ENCODE measurements around the gene PLPP2. TPM values are rescaled to one million over a fixed set of nuclear protein-coding genes. Genes with fewer than 3 reads are reported as not detected.

Gene PLPP2
- total and polyA plus RNA-seq, 2 of the 13 experiments (the other 11 are each of a cell fraction or from before 2014, with no cell fraction given), result not detected

- CTCF ChIA-PET (ENCODE audit: low intra/inter-chr PET ratio, low total read pairs), result no interaction called here
- no peak for ATAC-seq
These were observed 1.7 kb upstream of the PLPP2 start for GRCh38 chr19:292951-293350.

More at GRCh38 chr19:292951-293350, 1.7 kb upstream of the PLPP2 start:
- in situ Hi-C loops (cut with HindIII; ENCODE audit: extremely low pct_ligation_motif_present, low pct_unique_long_range_greater_than_20kb), result no loop called here
- BruUV-seq (replicated peaks), result no TSS peak
- peaks cover 4 to 32% of the 10 kb centered on the region in 2 experiments for H3K27me3 ChIP-seq (ENCODE audit: control insufficient read depth in 1 of 2, insufficient read depth in 2 of 2, low read length in 2 of 2)
- no peak for TF ChIP-seq RFX3 (CRISPR knock-in tag; IDR thresholded peaks at IDR 0.05)
- TF ChIP-seq, protein P1, sequence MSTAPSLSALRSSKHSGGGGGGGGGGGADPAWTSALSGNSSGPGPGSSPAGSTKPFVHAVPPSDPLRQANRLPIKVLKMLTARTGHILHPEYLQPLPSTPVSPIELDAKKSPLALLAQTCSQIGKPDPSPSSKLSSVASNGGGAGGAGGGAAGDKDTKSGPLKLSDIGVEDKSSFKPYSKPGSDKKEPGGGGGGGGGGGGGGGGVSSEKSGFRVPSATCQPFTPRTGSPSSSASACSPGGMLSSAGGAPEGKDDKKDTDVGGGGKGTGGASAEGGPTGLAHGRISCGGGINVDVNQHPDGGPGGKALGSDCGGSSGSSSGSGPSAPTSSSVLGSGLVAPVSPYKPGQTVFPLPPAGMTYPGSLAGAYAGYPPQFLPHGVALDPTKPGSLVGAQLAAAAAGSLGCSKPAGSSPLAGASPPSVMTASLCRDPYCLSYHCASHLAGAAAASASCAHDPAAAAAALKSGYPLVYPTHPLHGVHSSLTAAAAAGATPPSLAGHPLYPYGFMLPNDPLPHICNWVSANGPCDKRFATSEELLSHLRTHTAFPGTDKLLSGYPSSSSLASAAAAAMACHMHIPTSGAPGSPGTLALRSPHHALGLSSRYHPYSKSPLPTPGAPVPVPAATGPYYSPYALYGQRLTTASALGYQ (CRISPR knock-in tag; IDR thresholded peaks at IDR 0.05), result no peak
- no peak for TF ChIP-seq ARNTL (CRISPR knock-in tag; IDR thresholded peaks at IDR 0.05)
- no peak for TF ChIP-seq KLF12 (CRISPR knock-in tag; IDR thresholded peaks at IDR 0.05; ENCODE audit: borderline replicate concordance)
- TF ChIP-seq CBFB (CRISPR knock-in tag; IDR thresholded peaks at IDR 0.05), result no peak
- no peak for TF ChIP-seq BRCA1 (CRISPR knock-in tag; IDR thresholded peaks at IDR 0.05)
- TF ChIP-seq, protein P2, sequence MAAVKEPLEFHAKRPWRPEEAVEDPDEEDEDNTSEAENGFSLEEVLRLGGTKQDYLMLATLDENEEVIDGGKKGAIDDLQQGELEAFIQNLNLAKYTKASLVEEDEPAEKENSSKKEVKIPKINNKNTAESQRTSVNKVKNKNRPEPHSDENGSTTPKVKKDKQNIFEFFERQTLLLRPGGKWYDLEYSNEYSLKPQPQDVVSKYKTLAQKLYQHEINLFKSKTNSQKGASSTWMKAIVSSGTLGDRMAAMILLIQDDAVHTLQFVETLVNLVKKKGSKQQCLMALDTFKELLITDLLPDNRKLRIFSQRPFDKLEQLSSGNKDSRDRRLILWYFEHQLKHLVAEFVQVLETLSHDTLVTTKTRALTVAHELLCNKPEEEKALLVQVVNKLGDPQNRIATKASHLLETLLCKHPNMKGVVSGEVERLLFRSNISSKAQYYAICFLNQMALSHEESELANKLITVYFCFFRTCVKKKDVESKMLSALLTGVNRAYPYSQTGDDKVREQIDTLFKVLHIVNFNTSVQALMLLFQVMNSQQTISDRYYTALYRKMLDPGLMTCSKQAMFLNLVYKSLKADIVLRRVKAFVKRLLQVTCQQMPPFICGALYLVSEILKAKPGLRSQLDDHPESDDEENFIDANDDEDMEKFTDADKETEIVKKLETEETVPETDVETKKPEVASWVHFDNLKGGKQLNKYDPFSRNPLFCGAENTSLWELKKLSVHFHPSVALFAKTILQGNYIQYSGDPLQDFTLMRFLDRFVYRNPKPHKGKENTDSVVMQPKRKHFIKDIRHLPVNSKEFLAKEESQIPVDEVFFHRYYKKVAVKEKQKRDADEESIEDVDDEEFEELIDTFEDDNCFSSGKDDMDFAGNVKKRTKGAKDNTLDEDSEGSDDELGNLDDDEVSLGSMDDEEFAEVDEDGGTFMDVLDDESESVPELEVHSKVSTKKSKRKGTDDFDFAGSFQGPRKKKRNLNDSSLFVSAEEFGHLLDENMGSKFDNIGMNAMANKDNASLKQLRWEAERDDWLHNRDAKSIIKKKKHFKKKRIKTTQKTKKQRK (IDR thresholded peaks at IDR 0.05; ENCODE audit: low read length), result no peak
- no peak for TF ChIP-seq TARDBP (CRISPR knock-in tag; IDR thresholded peaks at IDR 0.05)
- no peak for TF ChIP-seq GTF3A (CRISPR knock-in tag; conservative IDR thresholded peaks at IDR 0.05)
- TF ChIP-seq, protein P3, sequence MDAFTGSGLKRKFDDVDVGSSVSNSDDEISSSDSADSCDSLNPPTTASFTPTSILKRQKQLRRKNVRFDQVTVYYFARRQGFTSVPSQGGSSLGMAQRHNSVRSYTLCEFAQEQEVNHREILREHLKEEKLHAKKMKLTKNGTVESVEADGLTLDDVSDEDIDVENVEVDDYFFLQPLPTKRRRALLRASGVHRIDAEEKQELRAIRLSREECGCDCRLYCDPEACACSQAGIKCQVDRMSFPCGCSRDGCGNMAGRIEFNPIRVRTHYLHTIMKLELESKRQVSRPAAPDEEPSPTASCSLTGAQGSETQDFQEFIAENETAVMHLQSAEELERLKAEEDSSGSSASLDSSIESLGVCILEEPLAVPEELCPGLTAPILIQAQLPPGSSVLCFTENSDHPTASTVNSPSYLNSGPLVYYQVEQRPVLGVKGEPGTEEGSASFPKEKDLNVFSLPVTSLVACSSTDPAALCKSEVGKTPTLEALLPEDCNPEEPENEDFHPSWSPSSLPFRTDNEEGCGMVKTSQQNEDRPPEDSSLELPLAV (CRISPR knock-in tag; conservative IDR thresholded peaks at IDR 0.05; ENCODE audit: low read depth), result no peak
- no peak for TF ChIP-seq SIX1 (CRISPR knock-in tag; IDR thresholded peaks at IDR 0.05; ENCODE audit: borderline replicate concordance)
- no peak for TF ChIP-seq KDM2A (CRISPR knock-in tag; IDR thresholded peaks at IDR 0.05; ENCODE audit: borderline replicate concordance, low read depth)
- TF ChIP-seq ZNF660 (CRISPR knock-in tag; IDR thresholded peaks at IDR 0.05; ENCODE audit: borderline replicate concordance, low read depth), result no peak
- no peak overlapping the region for H3K9ac ChIP-seq (ENCODE audit: insufficient read depth, low read depth, low read length)
- POLR2A ChIA-PET, result no interaction called here
- no peaks in the 10 kb centered on the region for H3K36me3 ChIP-seq (replicated peaks in 1 of 2; ENCODE audit: control insufficient read depth in 1 of 2, insufficient read depth in 2 of 2, low read length in 2 of 2)
- no peak overlapping the region for H2AFZ ChIP-seq (ENCODE audit: low read length)
- H3K27ac ChIP-seq (ENCODE audit: extremely low read length, insufficient read depth, low read length), result no peak overlapping the region
- H4K20me1 ChIP-seq (ENCODE audit: insufficient read depth, low read length), result 0 out of 2 replicates have a peak, but pooled peaks cover 2% of the 10 kb centered on the region
- peaks cover 41% of the 10 kb centered on the region for H3K4me1 ChIP-seq (ENCODE audit: insufficient read depth, low read length)
- no peak overlapping the region for H3K4me2 ChIP-seq (ENCODE audit: low read depth, low read length)
- no peaks in the 10 kb centered on the region for H3K9me3 ChIP-seq (ENCODE audit: low read length)
- 44% methylated on average over 4 of the region's 4 CpGs for WGBS (ENCODE audit: low lambda C conversion rate)
- FAIRE-seq, result no peak
- DNase-seq (ENCODE audit: low spot score), result no peak
- H3K4me3 ChIP-seq (replicated peaks in 1 of 3; ENCODE audit: insufficient read depth in 1 of 3, low read depth in 2 of 3, low read length in 3 of 3), result no peak overlapping the region
- intact Hi-C loops (cut with micrococcal nuclease; ENCODE audit: unreplicated experiment), result no loop called here
- H3K79me2 ChIP-seq (ENCODE audit: insufficient read depth, low read length), result no peaks in the 10 kb centered on the region
